Heart right ventricle (tissue), 16 donors: Measurements from ENCODE around the gene LAGE3. TPM values are rescaled to one million over a fixed set of nuclear protein-coding genes. Genes with fewer than 3 reads are reported as not detected.

Source experiments
- ATAC-seq, 8 donors: fragments of 200-7000 bp; cut with Tn5 transposase; one replicate each; pipeline ENCODE4 v1.9.1; 2020; ENCODE audit warnings: mild to moderate bottlenecking in 8 of 8, moderate library complexity in 8 of 8, moderate number of reproducible peaks in 1 of 8
- DNase-seq, 2 donors: peaks; one replicate each; pipeline ENCODE4 v3.0.0-alpha.2; 2020
- H3K27ac ChIP-seq, 10 donors: fragments of 200-600 bp; sonication (generic) in 2 of 10; one replicate each; pipeline versions ENCODE4 v1.5.0 to v1.8.0; 2020 to 2022; ENCODE audit warnings: mild to moderate bottlenecking in 3 of 10
- H3K27me3 ChIP-seq, 7 donors: fragments of 200-600 bp; one replicate each; pipeline ENCODE4 v1.8.0; 2021 to 2022; ENCODE audit warnings: mild to moderate bottlenecking in 2 of 7
- H3K36me3 ChIP-seq, 9 donors: fragments of 200-600 bp; sonication (generic) in 1 of 9; one replicate each; pipeline versions ENCODE4 v1.5.0 to v1.8.0; 2020 to 2022; ENCODE audit warnings: mild to moderate bottlenecking in 2 of 9
- H3K4me1 ChIP-seq, 9 donors: fragments of 200-600 bp; sonication (generic) in 1 of 9; one replicate each; pipeline versions ENCODE4 v1.5.0 to v1.8.0; 2020 to 2022; ENCODE audit warnings: mild to moderate bottlenecking in 4 of 9
- H3K4me3 ChIP-seq, 10 donors: fragments of 200-600 bp; sonication (generic) in 2 of 10; one replicate each; pipeline versions ENCODE4 v1.5.0 to v1.8.0; 2020 to 2022; ENCODE audit warnings: mild to moderate bottlenecking in 7 of 10, moderate library complexity in 2 of 10
- H3K9me3 ChIP-seq, 11 donors: fragments of 200-600 bp in 10 of 11; sonication (generic) in 2 of 11; one replicate each; pipeline versions ENCODE4 v1.5.0 to v1.8.0; 2013 to 2022; ENCODE audit warnings: mild to moderate bottlenecking in 2 of 11, control low read depth in 1 of 11, moderate library complexity in 1 of 11
- CTCF ChIP-seq, 9 donors: fragments of 200-600 bp; sonication (generic) in 2 of 9; IDR thresholded peaks; one replicate each; pipeline versions ENCODE4 v1.5.0 to v1.8.0; 2021 to 2022; ENCODE audit warnings: antibody characterized with exemption in 9 of 9, mild to moderate bottlenecking in 5 of 9, moderate library complexity in 1 of 9
- WGBS, 2 donors: extraction: QIAGEN DNeasy Blood & Tissue Kit; methylation state at CpG; one replicate each; pipeline ENCODE4 v1.1.7; 2013; ENCODE audit warnings: inconsistent platforms in 1 of 2; 5-methylcytosine and 5-hydroxymethylcytosine counted together
- intact Hi-C, 10 donors: fragments of 100-400 bp; cut with DNase I; formaldehyde crosslinking; loops; one replicate each; pipeline versions ENCODE4 v1.11.1 to v1.14.2; 2022
- polyA plus RNA-seq, 2 donors: library from polyadenylated mRNA; stranded (reverse); fragments of 200-250 nt; gene quantifications; one replicate each; pipeline ENCODE4 v1.2.3, GENCODE V29; 2013
- total RNA-seq, 10 donors: library from RNA; stranded (reverse); fragmentation: NEBNext Ultra II Directional in 3 of 10; extraction: Animal tissue kit (Norgen Biotek cat#: 25700) in 3 of 10; gene quantifications; one replicate each; pipeline versions ENCODE4 v1.2.1 to v1.2.4, GENCODE V29; 2021 to 2023
- donor health status: Arrhythmogenic right ventricular cardiomyopathy.
- donor health status: ischemic (EF 13 %, LVEDD 7.1; RV severe dilation, severe dysfunction).
- donor health status: healthy with polysubstance abuse.
- donor health status: DM: no; HTN: yes; CAD: no.
- donor health status: DM: no; HTN: no; CAD: no.
- donor health status: ischemic (EF 25% LVEDD 6.9; RV normal size, moderate dysfunction).
- donor health status: ischemic (EF 25% LVEDD 5.7; RV mildly dilated, moderate dysfunction).
- donor health status: healthy.
- donor health status: DM: yes; HTN: yes; CAD: no.
- donor health status: Ischemic cardiomyopathy.
- donor health status: ischemic (EF 35%, LVEDD 5.7; RV mildly dilated, moderate dysfunction).
- donor health status: nonischemic (EF 11% LVEDD 7.7; RV severe dilation, severe dysfunction).
- donor health status: DM: yes; HTN: yes; CAD: no.
- donor health status: PGD.
- donor health status: ischemic (EF 29% LVEDD 5.4; RV normal size, mild dysfunction).
- donor health status: nonischemic (EF 23%, LVEDD 6.1; RV moderate dilation, normal function).

Gene LAGE3
- total and polyA plus RNA-seq, 12 donors = 7.5 to 38.2 (median 17.7) TPM

GRCh38 chrX:154443479-154443910, 35.6 kb downstream of the LAGE3 start:
- DNase-seq = no peak
- Histone ChIP-seq H3K4me1 (peaks cover 0 to 30% (median 18%) of the 10 kb centered on the region in 9 donors), H3K27me3 (no peaks in the 10 kb centered on the region), H3K9me3 (no peaks in the 10 kb centered on the region), H3K27ac (peak overlapping the region; percentile 29 to 86 (median 80)), H3K36me3 (peaks cover 0 to 54% (median 6%) of the 10 kb centered on the region in 9 donors), H3K4me3 (peak overlapping the region; percentile 6 to 72 (median 65))
- WGBS, 2 donors = 16% methylated on average over 10 of the region's 10 CpGs
- intact Hi-C loops = no loop called here
- TF ChIP-seq CTCF (IDR thresholded peaks at IDR 0.05) = no peak
- peak in 7 of 8 donors; percentile 6 to 30 (median 21) for ATAC-seq

- Histone ChIP-seq H3K36me3 (peaks cover 0 to 42% (median 5%) of the 10 kb centered on the region in 9 donors), H3K4me3 (no peak overlapping the region), H3K9me3 (no peaks in the 10 kb centered on the region), H3K4me1 (peaks cover 0 to 39% (median 24%) of the 10 kb centered on the region in 9 donors), H3K27me3 (no peaks in the 10 kb centered on the region), H3K27ac (no peak overlapping the region)
- intact Hi-C loops = no loop called here
- no peak for DNase-seq
- ATAC-seq = no peak
- WGBS, 2 donors = 82 to 88% methylated on average over 18 to 21 of the region's 21 CpGs
- no peak for TF ChIP-seq CTCF (IDR thresholded peaks at IDR 0.05)
Observed at GRCh38 chrX:154441984-154442707, 36.9 kb downstream of the LAGE3 start.

- DNase-seq (no peak), ATAC-seq (no peak)
- no peak overlapping the region for H3K4me3 ChIP-seq
- intact Hi-C loops = no loop called here
- 82 to 89% methylated on average over 11 of the region's 11 CpGs for WGBS, 2 donors
- H3K4me1 ChIP-seq = peaks cover 0 to 39% (median 24%) of the 10 kb centered on the region in 9 donors
- no peak overlapping the region for H3K27ac ChIP-seq
- H3K27me3 ChIP-seq = no peaks in the 10 kb centered on the region
- H3K36me3 ChIP-seq = peaks cover 0 to 41% (median 5%) of the 10 kb centered on the region in 9 donors
- no peaks in the 10 kb centered on the region for H3K9me3 ChIP-seq
- no peak for TF ChIP-seq CTCF (IDR thresholded peaks at IDR 0.05)
Observed at GRCh38 chrX:154441564-154441963, 37.5 kb downstream of the LAGE3 start.

GRCh38 chrX:154440623-154441357, 38.3 kb downstream of the LAGE3 start:
- no peak overlapping the region for H3K27ac ChIP-seq
- no peaks in the 10 kb centered on the region for H3K27me3 ChIP-seq
- H3K4me1 ChIP-seq = peaks cover 0 to 42% (median 24%) of the 10 kb centered on the region in 9 donors
- TF ChIP-seq CTCF (IDR thresholded peaks at IDR 0.05) = no peak
- no peaks in the 10 kb centered on the region for H3K9me3 ChIP-seq
- intact Hi-C loops = no loop called here
- no peak for DNase-seq
- no peak overlapping the region for H3K4me3 ChIP-seq
- WGBS, 2 donors = 86 to 87% methylated on average over 15 to 17 of the region's 17 CpGs
- ATAC-seq = no peak
- H3K36me3 ChIP-seq = peaks cover 0 to 37% (median 5%) of the 10 kb centered on the region in 9 donors
